IPS DF 4.7 (cell line): ENCODE measurements around the gene NUDT22.

Experiments
- DNase-seq: peaks from one replicate; pipeline ENCODE4 v3.0.0-alpha.2; 2013; ENCODE audit warnings: low spot score; ENCODE audit errors: extremely low read depth

The NUDT22 gene

GRCh38 chr11:64206457-64207255 lies 19.4 kb upstream of the NUDT22 start, which contains the start of gene FERMT3:
FERMT3 (plus strand) TSS chr11:64206721; CDS start chr11:64207365, 644 bp downstream.
- no peak for DNase-seq

- no peak for DNase-seq
Observed at GRCh38 chr11:64207256-64208085, 18.6 kb upstream of the NUDT22 start.

GRCh38 chr11:64208086-64208795 lies 17.8 kb upstream of the NUDT22 start:
- no peak for DNase-seq

- no peak for DNase-seq
Observed at GRCh38 chr11:64208796-64209562, 17.1 kb upstream of the NUDT22 start.

GRCh38 chr11:64209563-64209843 lies 16.6 kb upstream of the NUDT22 start:
- no peak for DNase-seq

GRCh38 chr11:64210301-64211020 lies 15.6 kb upstream of the NUDT22 start:
- DNase-seq = no peak

- DNase-seq = no peak
Observed at GRCh38 chr11:64211181-64211872, 14.7 kb upstream of the NUDT22 start.

GRCh38 chr11:64216879-64217278 lies 9.2 kb upstream of the NUDT22 start:
- DNase-seq = no peak

- no peak for DNase-seq
Observed at GRCh38 chr11:64218628-64219353, 7.3 kb upstream of the NUDT22 start.

GRCh38 chr11:64219354-64219684 lies 6.8 kb upstream of the NUDT22 start:
- no peak for DNase-seq

- no peak for DNase-seq
Observed at GRCh38 chr11:64219755-64220154, 6.3 kb upstream of the NUDT22 start.

GRCh38 chr11:64220271-64220670 lies 5.8 kb upstream of the NUDT22 start:
- no peak for DNase-seq

- no peak for DNase-seq
Observed at GRCh38 chr11:64220798-64221197, 5.3 kb upstream of the NUDT22 start.

GRCh38 chr11:64222651-64223000 lies 3.4 kb upstream of the NUDT22 start:
- DNase-seq = no peak

GRCh38 chr11:64223001-64223651 lies 2.9 kb upstream of the NUDT22 start:
- DNase-seq = no peak

- no peak for DNase-seq
Observed at GRCh38 chr11:64224151-64224890, 1.8 kb upstream of the NUDT22 start.

GRCh38 chr11:64224891-64225607 lies 1.0 kb upstream of the NUDT22 start:
- no peak for DNase-seq
